ENCODE data around the gene BMAL2.

DNA sequence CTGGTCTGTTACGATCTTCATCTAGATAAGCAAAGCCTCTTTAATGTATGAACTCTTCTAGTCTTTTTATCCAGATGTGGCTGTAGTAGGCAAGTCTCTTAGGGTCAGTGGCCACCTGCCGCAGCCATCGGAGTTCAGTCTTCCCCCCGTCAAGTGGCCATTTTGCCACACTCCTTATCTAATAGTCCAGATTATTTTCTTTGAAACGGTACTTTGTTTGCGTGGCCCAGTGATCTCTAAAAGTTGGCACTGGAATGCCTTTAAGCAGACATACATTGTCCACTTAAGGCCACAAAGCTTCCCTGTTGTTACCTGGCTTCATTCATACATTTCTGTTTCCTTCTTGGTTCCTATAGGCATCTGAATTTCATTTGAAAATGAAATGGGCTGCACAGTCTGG, 36.0 kb upstream of the BMAL2 start:
- TF ChIP-seq, protein P1, sequence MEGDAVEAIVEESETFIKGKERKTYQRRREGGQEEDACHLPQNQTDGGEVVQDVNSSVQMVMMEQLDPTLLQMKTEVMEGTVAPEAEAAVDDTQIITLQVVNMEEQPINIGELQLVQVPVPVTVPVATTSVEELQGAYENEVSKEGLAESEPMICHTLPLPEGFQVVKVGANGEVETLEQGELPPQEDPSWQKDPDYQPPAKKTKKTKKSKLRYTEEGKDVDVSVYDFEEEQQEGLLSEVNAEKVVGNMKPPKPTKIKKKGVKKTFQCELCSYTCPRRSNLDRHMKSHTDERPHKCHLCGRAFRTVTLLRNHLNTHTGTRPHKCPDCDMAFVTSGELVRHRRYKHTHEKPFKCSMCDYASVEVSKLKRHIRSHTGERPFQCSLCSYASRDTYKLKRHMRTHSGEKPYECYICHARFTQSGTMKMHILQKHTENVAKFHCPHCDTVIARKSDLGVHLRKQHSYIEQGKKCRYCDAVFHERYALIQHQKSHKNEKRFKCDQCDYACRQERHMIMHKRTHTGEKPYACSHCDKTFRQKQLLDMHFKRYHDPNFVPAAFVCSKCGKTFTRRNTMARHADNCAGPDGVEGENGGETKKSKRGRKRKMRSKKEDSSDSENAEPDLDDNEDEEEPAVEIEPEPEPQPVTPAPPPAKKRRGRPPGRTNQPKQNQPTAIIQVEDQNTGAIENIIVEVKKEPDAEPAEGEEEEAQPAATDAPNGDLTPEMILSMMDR (IDR thresholded peaks at IDR 0.05), result no peak
- TF ChIP-seq, protein P2, sequence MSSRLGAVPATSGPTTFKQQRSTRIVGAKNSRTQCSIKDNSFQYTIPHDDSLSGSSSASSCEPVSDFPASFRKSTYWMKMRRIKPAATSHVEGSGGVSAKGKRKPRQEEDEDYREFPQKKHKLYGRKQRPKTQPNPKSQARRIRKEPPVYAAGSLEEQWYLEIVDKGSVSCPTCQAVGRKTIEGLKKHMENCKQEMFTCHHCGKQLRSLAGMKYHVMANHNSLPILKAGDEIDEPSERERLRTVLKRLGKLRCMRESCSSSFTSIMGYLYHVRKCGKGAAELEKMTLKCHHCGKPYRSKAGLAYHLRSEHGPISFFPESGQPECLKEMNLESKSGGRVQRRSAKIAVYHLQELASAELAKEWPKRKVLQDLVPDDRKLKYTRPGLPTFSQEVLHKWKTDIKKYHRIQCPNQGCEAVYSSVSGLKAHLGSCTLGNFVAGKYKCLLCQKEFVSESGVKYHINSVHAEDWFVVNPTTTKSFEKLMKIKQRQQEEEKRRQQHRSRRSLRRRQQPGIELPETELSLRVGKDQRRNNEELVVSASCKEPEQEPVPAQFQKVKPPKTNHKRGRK (CRISPR knock-in tag; IDR thresholded peaks at IDR 0.05; ENCODE audit: borderline replicate concordance), result no peak
- TF ChIP-seq, protein P3, sequence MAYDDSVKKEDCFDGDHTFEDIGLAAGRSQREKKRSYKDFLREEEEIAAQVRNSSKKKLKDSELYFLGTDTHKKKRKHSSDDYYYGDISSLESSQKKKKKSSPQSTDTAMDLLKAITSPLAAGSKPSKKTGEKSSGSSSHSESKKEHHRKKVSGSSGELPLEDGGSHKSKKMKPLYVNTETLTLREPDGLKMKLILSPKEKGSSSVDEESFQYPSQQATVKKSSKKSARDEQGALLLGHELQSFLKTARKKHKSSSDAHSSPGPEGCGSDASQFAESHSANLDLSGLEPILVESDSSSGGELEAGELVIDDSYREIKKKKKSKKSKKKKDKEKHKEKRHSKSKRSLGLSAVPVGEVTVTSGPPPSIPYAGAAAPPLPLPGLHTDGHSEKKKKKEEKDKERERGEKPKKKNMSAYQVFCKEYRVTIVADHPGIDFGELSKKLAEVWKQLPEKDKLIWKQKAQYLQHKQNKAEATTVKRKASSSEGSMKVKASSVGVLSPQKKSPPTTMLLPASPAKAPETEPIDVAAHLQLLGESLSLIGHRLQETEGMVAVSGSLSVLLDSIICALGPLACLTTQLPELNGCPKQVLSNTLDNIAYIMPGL (CRISPR knock-in tag; IDR thresholded peaks at IDR 0.05), result no peak
- TF ChIP-seq, protein P4, sequence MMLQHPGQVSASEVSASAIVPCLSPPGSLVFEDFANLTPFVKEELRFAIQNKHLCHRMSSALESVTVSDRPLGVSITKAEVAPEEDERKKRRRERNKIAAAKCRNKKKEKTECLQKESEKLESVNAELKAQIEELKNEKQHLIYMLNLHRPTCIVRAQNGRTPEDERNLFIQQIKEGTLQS (CRISPR knock-in tag; conservative IDR thresholded peaks at IDR 0.05), result no peak
- no peak for TF ChIP-seq NR1H2 (CRISPR knock-in tag; IDR thresholded peaks at IDR 0.05)
- TF ChIP-seq, protein P5, sequence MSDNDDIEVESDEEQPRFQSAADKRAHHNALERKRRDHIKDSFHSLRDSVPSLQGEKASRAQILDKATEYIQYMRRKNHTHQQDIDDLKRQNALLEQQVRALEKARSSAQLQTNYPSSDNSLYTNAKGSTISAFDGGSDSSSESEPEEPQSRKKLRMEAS (CRISPR knock-in tag; IDR thresholded peaks at IDR 0.05), result no peak
- TF ChIP-seq FOXP1 (CRISPR knock-in tag; IDR thresholded peaks at IDR 0.05; ENCODE audit: borderline replicate concordance), result no peak

Data from WTC11 (cell line).